D341Med (cell line): ENCODE measurements around the gene NOP14.
"Not testable (repeated sequence)": the region's sequence is repeated elsewhere in the genome, so short reads cannot be mapped to it uniquely, and the experiment has no call there.

Experiments used
- DNase-seq: peaks from one replicate; pipeline ENCODE4 v3.0.0; 2012; ENCODE audit warnings: low spot score

NOP14 gene

DNA sequence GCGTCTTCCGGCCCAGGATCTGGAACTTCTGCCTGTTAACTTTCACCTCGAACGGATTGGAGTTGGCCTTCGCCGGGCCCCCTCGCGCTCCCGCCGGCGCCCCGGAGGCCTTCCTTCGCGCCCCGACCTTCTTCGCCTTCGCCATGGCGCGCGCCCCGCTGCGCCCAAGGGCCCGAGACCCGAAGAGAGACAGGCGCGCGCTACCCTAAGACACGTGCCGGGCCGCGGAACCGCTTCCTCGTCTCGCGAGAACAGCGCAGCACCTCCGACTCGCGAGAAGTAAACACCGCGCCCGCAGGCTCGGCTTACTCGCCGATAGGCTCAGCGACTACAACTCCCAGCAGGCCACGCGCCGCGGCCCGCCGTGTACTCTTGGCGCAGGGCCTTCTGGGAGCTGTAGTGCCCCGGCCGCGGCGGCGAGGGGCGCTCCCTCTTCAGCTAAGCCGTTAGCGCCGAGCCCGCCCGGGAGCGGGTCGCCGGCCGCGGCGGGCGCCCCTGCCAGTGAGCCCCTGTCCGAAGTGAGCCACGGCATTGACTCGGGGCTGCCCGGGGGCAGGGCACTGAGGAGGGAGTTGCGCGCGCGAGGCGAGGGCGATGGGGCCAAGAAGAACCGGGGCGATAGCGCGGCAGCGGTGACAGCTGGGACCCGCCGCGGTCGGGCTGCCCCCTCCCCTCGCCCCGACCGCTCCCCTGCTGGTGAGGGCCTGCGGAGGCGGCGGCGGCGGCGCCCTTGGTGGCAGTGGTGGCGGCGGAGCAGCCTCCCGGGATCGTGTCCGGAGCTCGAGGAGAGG lies at the start of gene NOP14, which contains the start of gene GRK4:
NOP14 (minus strand) TSS at position 232 of the 791 bp plus-strand sequence; CDS start at position 145, 87 bp downstream.
GRK4 (plus strand) TSS at position 397 of the 791 bp plus-strand sequence. CDS start 500 bp downstream, outside the sequence.
- DNase-seq = peak; percentile 97

GRCh38 chr4:3011456-3012220 lies 48.4 kb upstream of the NOP14 start:
- no peak for DNase-seq

DNA sequence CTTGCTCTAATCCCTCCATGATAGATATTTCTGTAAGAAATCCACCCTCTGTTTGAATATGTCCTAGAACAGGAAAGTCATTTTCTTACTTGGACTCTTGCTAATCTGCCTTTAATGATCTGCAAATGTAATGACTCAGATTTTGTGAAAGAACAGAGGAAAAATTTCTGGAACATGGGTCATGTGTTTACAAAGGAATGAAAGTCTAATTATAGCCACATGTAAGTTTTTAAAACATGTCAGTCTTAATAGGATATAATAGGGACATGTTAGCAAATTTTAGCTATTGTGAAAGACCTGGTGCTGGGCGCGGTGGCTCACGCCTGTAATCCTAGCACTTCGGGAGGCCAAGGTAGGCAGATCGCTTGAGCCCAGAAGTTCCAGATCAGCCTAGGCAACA lies 47.8 kb upstream of the NOP14 start:
- no peak for DNase-seq

DNA sequence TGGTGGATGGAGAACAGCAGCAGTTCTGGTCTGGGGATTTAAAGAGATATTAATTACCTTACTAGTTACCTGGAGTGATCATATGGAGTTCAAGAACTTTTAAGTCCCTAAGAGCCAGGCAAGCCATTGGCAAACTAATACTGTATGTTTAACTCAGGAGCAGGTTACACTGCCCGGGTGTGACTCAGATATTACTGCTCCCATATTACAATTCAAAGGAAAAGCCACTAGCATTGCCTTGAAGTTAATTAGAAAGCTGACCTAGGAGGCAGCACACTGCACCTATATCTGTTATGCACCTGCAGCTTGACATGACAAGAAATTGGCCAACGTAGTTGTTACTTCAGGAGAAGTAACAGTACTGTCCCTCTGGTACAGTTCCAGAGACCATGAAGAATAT lies 47.4 kb upstream of the NOP14 start:
- no peak for DNase-seq

DNA sequence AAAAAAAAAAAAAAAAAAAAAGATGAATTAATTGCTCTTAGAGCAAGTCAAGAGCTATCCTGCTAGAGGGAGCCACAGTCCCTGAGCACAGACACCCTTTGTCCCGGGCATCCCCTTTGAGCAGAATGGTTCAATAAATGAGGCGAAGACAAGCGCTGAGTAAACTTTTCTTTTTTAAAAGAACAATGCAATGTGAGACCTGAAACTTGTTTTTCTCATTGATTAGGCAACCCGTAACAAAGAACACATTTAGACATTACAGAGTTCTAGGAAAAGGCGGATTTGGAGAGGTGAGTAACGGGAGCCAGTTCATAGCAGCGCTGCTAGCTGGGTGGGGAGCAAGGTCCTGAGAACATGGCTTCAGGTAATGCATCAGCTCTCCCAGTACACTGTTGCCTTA lies 46.2 kb upstream of the NOP14 start:
- DNase-seq = no peak

DNA sequence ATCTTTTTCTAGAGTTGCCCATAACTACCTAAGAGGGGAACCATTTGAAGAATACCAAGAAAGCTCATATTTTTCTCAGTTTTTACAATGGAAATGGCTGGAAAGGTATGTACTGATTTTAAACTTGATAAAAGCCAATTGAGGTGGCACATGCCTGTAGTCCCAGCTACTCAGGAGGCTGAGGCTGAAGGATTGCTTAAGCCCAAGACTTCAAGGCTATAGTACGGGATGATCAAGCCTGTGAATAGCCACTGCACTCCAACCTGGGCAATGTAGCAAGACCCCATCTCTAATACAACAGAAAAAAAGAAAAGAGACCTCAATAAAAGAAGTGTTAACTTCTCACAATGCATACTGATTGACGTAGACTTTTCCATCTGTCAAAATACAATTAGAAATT lies 44.5 kb upstream of the NOP14 start:
- DNase-seq = no peak

DNA sequence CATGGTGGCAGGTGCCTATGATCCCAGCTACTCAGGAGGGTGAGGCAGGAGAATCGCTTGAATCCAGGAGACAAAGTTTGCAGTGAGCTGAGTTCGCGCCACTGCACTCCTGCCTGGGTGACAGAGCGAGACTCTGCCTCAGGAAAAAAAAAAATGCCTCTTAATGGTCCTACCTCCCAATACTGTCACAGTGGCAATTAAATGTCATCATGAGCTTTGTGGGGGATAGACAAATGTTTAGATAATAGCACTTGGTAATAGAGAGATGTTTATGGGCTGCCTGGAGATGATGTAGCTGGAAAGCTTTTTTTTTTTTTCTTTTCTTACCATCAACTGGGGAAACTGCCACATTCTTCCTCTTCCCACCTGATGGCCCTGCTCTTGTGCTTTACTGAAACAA lies 33.2 kb upstream of the NOP14 start:
- DNase-seq = no peak

GRCh38 chr4:2995546-2996265 lies 32.5 kb upstream of the NOP14 start:
- DNase-seq = no peak

GRCh38 chr4:2994917-2995316 lies 31.7 kb upstream of the NOP14 start:
- DNase-seq = no peak

DNA sequence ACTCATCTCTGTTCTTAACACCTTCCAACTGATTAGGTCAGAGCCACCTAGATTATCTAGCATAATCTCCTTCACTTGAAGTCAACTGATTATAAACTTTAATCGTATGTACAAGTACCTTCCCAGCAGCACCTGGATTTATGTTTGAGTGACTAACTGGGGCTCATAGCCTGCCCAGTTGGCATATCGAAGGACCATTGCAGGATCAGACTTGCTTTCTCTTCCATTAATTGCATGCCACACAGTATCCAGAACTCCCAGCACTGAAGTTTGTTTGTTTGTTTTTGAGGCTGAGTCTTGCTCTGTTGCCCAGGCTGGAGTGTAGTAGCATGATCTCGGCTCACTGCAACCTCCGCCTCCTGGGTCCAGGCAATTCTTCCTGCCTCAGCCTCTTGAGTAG lies 28.0 kb upstream of the NOP14 start:
- DNase-seq = no peak

- not testable (repeated sequence) for DNase-seq
Measured at GRCh38 chr4:2983715-2984114, 20.5 kb upstream of the NOP14 start.

- DNase-seq = no peak
Measured at GRCh38 chr4:2982012-2982411, 18.8 kb upstream of the NOP14 start.

- DNase-seq = no peak
Measured at GRCh38 chr4:2981256-2981819, 18.1 kb upstream of the NOP14 start.

DNA sequence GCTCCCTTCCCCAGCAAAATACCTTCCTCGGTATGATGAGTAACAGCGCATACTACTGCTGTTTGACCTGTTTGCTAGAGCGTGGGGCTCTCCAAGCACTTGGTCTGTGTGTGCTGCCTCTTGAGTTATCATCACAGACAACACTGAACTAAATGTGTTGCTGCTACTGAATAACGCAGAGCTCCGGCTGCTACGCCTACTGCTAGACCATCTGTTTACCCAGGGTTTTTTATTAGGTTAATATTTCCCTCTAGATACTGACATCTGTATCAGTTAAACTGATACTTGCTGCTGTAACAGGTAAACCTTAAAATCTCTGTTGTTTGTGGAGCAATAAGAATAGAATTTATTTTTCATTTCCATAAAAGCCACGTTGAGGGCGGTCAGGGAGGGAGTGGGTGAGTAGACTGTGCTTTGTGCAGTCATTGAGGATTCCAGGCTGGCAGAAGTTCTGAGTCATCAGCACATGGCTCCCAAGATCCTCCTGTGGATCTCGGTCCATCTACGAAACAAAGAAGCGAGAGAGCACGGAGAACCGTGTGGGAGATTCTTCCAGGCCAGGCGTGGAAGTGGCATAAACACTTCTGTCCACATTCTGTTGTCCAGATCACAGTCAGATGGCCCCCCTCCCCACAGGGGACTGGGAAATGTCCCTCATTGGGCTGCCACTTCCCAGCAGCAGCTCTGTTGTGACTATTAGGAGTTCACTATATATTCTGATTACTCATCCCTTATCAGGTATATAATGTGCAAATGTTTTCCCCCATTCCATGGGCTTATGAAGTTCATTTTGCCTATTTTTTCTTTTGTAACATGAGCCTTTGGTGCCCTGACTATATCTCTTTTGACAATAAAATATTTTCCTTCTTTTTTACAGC lies 14.2 kb upstream of the NOP14 start:
- DNase-seq = no peak

DNA sequence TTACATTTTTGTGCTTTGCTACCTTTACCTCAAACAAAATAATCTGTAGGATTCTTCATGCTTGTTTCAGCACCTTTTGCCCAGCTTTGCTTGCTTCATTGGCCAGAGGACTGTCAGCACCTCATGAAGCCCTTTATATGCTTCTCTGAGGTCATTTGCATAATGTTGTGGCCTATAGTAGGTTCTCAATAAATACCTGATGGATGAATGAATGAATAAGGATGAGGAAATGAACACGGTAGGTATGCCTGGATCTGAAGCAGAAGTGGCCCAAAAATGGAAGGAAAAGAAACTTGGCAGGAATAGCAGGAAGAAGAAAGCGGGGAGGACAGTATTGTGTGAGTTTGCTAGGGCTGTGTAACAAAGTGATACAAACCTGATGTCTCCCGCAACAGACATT lies 8.1 kb upstream of the NOP14 start:
- no peak for DNase-seq

DNA sequence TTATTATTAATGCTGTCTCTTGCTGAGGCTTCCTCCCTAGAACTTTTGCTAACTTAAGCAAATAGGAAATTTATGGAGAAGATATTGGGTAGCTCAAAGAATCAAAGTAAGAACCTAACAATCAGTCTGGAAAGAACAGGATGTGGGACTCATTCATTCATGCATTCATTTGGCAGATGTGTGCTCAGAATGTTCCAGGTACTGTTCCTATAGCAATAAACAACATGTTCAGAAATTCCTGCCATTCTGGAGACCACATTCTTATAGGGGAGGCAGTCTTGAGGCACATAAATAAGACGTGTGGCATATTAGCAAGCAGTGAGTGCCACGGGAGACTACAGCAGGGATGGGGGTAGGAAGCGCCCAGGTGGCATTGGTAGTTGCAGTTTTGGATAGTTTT lies 5.2 kb upstream of the NOP14 start:
- DNase-seq = no peak

GRCh38 chr4:2965262-2965661 lies 2.1 kb upstream of the NOP14 start:
- no peak for DNase-seq

- no peak for DNase-seq
Measured at GRCh38 chr4:2964706-2965258, 1.6 kb upstream of the NOP14 start.

- no peak for DNase-seq
Measured at GRCh38 chr4:2963966-2964471, 813 bp upstream of the NOP14 start.

DNA sequence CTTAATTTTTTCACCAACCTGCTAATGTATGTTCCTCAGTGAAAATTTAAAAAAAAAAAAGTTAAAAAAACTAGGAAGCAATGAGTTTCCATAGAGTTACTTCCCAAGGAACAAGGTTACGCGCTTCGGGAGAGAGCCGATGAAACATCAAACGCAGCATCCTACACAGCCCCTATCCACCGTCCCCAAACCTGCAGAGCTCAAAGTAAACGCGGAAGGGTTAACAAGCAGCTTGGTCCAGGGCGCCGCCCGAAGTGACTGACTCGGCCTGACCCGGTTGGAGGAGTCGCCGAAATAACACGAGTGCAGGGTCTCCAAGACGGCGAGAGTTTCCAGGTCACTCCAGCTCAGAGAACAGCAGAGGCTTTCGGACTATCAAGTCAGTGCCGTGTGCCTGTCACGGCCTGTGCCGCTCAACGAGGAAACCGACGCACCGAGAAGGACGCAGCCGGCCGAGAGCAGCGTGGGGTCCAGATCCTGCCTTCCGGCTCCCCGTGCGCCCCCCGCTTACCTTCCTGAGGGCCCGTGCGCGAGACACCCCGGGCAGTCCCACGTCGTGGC lies 512 bp downstream of the NOP14 start:
- DNase-seq = no peak
